Suprapubic skin (tissue), 4 donors: ENCODE measurements around the gene VASP. TPM values are rescaled to one million over a fixed set of nuclear protein-coding genes. Genes with fewer than 3 reads are reported as not detected.

Experiments
- DNase-seq, 2 donors: peaks; one replicate each; pipeline ENCODE4 v3.0.0-alpha.2; 2019; ENCODE audit warnings: low spot score in 2 of 2
- H3K27ac ChIP-seq: fragments of 200-600 bp; sonication (generic); one replicate; pipeline ENCODE4 v1.5.1; 2019
- H3K27me3 ChIP-seq: fragments of 200-600 bp; sonication (generic); one replicate; pipeline ENCODE4 v1.5.1; 2019
- H3K36me3 ChIP-seq: fragments of 200-600 bp; sonication (generic); one replicate; pipeline ENCODE4 v1.5.1; 2019
- H3K4me1 ChIP-seq: fragments of 200-600 bp; sonication (generic); one replicate; pipeline ENCODE4 v1.5.1; 2019
- H3K4me3 ChIP-seq: fragments of 200-600 bp; sonication (generic); one replicate; pipeline ENCODE4 v1.5.1; 2019; ENCODE audit warnings: mild to moderate bottlenecking
- H3K9me3 ChIP-seq: fragments of 200-600 bp; sonication (generic); one replicate; pipeline ENCODE4 v1.5.1; 2019
- EP300 ChIP-seq: sonication (generic); formaldehyde crosslinking; IDR thresholded peaks from one replicate; pipeline ENCODE4 v1.6.1; 2017; ENCODE audit warnings: antibody characterized with exemption
- POLR2A ChIP-seq, 2 donors: fragments of 450-650 bp; IDR thresholded peaks; one replicate each; pipeline ENCODE4 v1.6.1; 2017; ENCODE audit warnings: antibody characterized with exemption in 2 of 2, mild to moderate bottlenecking in 2 of 2, moderate library complexity in 2 of 2
- POLR2AphosphoS5 ChIP-seq, 3 donors: sonication (generic); formaldehyde crosslinking; IDR thresholded peaks; one replicate each; pipeline ENCODE4 v1.6.1; 2017; ENCODE audit warnings: antibody characterized with exemption in 3 of 3
- WGBS: methylation state at CpG from one replicate; pipeline ENCODE4 v1.1.5; 2018; 5-methylcytosine and 5-hydroxymethylcytosine counted together
- total RNA-seq, 4 donors: library from RNA; depleted of rRNA; stranded (reverse); fragments of >200 nt; gene quantifications; one replicate each; pipeline ENCODE4 v1.1.0, GENCODE V29; 2016
- TF ChIP-seq, protein P1 (sequence below), 2 donors: fragments of 200-600 bp in 1 of 2; fragments of 450-650 bp in 1 of 2; sonication (generic) in 1 of 2; IDR thresholded peaks; one replicate each; pipeline ENCODE4 v1.5.1; 2016 to 2019; ENCODE audit warnings: antibody characterized with exemption in 2 of 2, mild to moderate bottlenecking in 1 of 2, moderate library complexity in 1 of 2

VASP gene
- total RNA-seq, 4 donors from 2014 or later = 34.8 to 51.3 (median 43.6) TPM

DNA sequence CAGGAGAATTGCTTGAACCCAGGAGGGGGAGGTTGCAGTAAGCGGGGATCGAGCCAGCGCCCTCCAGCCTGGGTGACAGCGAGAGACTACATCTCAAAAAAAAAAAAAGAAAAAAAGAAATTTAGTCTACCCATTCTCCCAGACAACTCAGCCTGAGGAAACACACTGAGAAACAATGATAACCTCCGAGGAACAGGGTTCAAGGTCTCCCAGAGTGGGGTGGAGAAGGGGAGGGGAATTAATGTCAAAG is 1.4 kb upstream of the VASP start:
- no peaks in the 10 kb centered on the region for H3K36me3 ChIP-seq
- peaks cover 38% of the 10 kb centered on the region for H3K4me1 ChIP-seq
- no peaks in the 10 kb centered on the region for H3K9me3 ChIP-seq
- DNase-seq = no peak
- TF ChIP-seq EP300 (no peak), POLR2AphosphoS5 (IDR thresholded peaks at IDR 0.05) (no peak), POLR2A (IDR thresholded peaks at IDR 0.05) (no peak)
- TF ChIP-seq, protein P1, sequence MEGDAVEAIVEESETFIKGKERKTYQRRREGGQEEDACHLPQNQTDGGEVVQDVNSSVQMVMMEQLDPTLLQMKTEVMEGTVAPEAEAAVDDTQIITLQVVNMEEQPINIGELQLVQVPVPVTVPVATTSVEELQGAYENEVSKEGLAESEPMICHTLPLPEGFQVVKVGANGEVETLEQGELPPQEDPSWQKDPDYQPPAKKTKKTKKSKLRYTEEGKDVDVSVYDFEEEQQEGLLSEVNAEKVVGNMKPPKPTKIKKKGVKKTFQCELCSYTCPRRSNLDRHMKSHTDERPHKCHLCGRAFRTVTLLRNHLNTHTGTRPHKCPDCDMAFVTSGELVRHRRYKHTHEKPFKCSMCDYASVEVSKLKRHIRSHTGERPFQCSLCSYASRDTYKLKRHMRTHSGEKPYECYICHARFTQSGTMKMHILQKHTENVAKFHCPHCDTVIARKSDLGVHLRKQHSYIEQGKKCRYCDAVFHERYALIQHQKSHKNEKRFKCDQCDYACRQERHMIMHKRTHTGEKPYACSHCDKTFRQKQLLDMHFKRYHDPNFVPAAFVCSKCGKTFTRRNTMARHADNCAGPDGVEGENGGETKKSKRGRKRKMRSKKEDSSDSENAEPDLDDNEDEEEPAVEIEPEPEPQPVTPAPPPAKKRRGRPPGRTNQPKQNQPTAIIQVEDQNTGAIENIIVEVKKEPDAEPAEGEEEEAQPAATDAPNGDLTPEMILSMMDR (IDR thresholded peaks at IDR 0.05) = no peak
- 46% methylated on average over 5 of the region's 5 CpGs for WGBS
- H3K27ac ChIP-seq = peak overlapping the region; percentile 91
- no peaks in the 10 kb centered on the region for H3K27me3 ChIP-seq
- H3K4me3 ChIP-seq = peak overlapping the region; percentile 93

DNA sequence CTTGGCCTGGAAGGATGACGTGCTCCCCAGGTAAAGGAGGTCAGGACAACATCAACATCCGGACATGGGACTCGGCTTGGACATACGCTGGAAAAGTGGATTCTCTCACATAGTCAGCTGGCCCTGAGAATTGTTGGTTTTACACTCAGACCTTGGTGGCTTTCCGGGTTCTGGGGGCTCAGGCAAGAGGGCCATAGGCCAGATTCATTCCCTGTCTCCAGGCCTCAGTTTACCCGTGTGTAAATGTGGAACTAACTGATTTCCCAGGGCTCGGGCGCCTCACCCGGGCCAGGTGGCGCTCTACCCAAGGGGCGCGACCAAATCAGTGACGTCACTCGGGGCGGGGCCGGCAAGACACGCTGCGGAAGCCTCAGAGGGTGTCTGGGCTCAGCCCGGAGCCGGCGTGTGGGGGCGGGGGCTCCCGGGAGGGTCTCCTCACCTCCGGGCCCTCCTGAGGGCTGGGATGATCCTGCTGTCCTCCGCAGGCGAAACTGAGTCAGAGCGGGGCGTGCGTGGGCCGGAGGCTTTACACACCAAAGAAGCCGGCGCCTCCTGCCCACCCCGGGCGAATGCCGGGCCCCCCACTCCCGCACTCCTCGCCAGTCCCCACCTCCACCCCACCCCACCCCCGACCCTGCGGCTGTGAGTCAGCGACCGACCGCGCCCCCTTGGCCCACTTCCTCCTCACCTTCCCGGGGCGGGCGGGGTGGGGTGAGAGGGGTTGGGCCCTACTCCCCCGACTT is 862 bp upstream of the VASP start:
- H3K27me3 ChIP-seq = no peaks in the 10 kb centered on the region
- H3K36me3 ChIP-seq = no peaks in the 10 kb centered on the region
- 1% methylated on average over 26 of the region's 47 CpGs for WGBS
- peaks cover 38% of the 10 kb centered on the region for H3K4me1 ChIP-seq
- peak overlapping the region; percentile 91 for H3K27ac ChIP-seq
- peak; percentile 96 to 97 for DNase-seq
- TF ChIP-seq POLR2A (IDR thresholded peaks at IDR 0.05) = peak in 1 of 2 donors; percentile 56
- TF ChIP-seq POLR2AphosphoS5 (IDR thresholded peaks at IDR 0.05) = no peak
- TF ChIP-seq, protein P1 (IDR thresholded peaks at IDR 0.05) = peak in 1 of 2 donors; percentile 30
- no peak for TF ChIP-seq EP300
- no peaks in the 10 kb centered on the region for H3K9me3 ChIP-seq
- H3K4me3 ChIP-seq = peak overlapping the region; percentile 93

DNA sequence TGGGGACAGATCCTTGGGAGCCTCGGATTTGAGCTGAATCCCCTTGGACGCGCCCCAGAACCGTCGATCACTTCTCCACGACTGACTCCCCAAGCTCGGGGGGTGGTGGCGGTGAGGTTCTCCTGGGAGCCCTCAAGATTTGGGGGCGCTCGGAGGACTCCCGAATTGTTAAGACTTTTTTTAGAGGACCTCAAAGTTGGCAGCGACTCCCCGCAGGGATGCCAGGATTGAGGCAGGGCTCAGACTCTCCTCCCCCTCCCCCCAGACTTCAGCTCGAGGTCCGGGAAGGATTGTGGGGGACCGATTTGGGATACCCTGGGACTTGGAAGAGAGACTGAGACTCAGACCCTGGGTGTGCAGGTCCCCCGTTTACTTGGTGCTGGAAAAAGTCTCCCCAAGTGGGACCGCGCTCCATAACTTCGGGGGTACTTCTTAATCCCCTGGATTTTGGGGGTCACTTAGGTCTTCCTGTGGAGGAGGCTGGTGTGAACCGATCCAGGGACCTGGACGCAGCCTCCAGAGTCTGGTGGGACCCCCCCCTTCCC is 665 bp downstream of the VASP start:
- no peaks in the 10 kb centered on the region for H3K9me3 ChIP-seq
- no peak for DNase-seq
- peak overlapping the region; percentile 91 for H3K27ac ChIP-seq
- peaks cover 42% of the 10 kb centered on the region for H3K4me1 ChIP-seq
- TF ChIP-seq, protein P1 (IDR thresholded peaks at IDR 0.05) = no peak
- TF ChIP-seq POLR2A (IDR thresholded peaks at IDR 0.05) (no peak), EP300 (no peak), POLR2AphosphoS5 (IDR thresholded peaks at IDR 0.05) (no peak)
- H3K36me3 ChIP-seq = no peaks in the 10 kb centered on the region
- H3K27me3 ChIP-seq = no peaks in the 10 kb centered on the region
- WGBS = no CpG with 5 or more reads among the region's 22 CpGs
- H3K4me3 ChIP-seq = peak overlapping the region; percentile 93

DNA sequence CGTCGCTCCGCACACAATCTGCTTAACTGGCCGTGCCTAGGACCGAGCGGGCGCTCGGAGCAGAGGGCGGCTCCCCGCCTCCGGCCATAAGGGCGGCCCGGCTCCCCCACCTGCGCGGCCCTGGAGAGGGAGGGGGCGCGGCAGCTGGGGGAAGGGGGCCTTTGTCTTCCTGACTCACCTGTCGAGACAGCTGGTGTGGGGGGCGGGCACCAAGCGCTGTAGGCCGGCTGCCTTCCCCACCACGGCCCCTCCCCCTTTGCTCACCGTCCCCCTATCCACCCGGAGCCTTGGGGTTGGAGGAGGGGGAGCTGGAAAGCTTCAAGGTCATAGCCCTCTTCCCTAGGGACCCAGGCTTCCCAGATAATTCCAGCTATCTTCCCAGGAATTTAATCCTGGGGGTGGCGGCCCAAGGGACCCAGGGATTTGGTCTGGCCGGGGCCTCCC is 1.2 kb downstream of the VASP start:
- Histone ChIP-seq H3K27me3 (no peaks in the 10 kb centered on the region), H3K36me3 (no peaks in the 10 kb centered on the region), H3K9me3 (no peaks in the 10 kb centered on the region), H3K4me3 (peak overlapping the region; percentile 93), H3K4me1 (peaks cover 47% of the 10 kb centered on the region), H3K27ac (peak overlapping the region; percentile 91)
- 8% methylated on average over 5 of the region's 26 CpGs for WGBS
- no peak for DNase-seq
- TF ChIP-seq POLR2A (IDR thresholded peaks at IDR 0.05) = no peak
- TF ChIP-seq EP300 = no peak
- TF ChIP-seq, protein P1 (IDR thresholded peaks at IDR 0.05) = no peak
- no peak for TF ChIP-seq POLR2AphosphoS5 (IDR thresholded peaks at IDR 0.05)

DNA sequence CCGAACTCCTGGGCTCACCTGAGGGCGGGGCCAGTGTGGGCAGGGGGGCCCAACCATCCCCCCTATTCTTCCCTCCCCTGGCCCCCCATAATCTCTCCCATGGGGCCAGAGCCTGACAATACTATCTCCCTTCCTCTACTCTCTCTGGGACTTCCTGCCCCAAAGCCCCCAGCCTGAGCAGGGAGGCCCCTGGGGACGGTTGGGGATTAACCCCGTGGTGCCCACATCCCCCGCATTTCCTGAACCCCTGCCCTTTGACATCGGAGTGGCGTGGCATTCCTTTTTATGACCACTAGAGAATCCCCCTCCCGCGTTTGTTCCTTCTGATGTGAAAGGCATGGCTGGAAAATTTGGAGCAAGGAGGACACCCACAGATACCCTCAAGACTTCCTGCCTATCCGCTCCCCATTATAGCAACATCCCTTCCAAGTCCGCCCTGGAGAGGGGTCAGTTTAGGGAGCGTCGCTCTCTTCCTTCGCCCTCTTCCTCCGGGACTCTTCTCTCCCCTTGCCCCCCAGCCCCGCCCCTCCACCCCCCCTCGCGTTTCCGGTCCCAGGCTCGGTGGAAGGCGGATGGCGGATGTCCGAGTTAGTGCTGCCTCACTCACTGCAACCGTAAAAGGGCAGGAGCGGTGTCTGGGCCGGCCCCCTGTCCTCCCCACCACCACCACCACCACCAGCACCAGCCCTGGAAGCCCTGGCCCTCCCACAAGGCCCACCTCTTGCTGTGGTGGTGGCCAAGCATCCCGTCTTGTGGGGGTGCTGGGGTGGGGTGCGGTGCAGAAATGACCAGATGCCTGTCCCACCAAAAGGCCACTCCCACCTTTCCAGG is 1.8 kb downstream of the VASP start:
- peak overlapping the region; percentile 93 for H3K4me3 ChIP-seq
- no peak for TF ChIP-seq POLR2A (IDR thresholded peaks at IDR 0.05)
- no peak for TF ChIP-seq POLR2AphosphoS5 (IDR thresholded peaks at IDR 0.05)
- TF ChIP-seq, protein P1 (IDR thresholded peaks at IDR 0.05) = no peak
- TF ChIP-seq EP300 = no peak
- peak overlapping the region; percentile 91 for H3K27ac ChIP-seq
- no peaks in the 10 kb centered on the region for H3K9me3 ChIP-seq
- peaks cover 53% of the 10 kb centered on the region for H3K4me1 ChIP-seq
- H3K27me3 ChIP-seq = no peaks in the 10 kb centered on the region
- 2% methylated on average over 21 of the region's 28 CpGs for WGBS
- no peaks in the 10 kb centered on the region for H3K36me3 ChIP-seq
- no peak for DNase-seq
